IPS-18a (cell line): ENCODE measurements around the gene ALG14.

Experiments
- H3K27ac ChIP-seq: one replicate; pipeline ENCODE4 v1.5.1; 2013; ENCODE audit warnings: low read length
- H3K27me3 ChIP-seq: one replicate; pipeline ENCODE4 v1.6.1; 2013; ENCODE audit warnings: mild to moderate bottlenecking, low read length; ENCODE audit not compliant: control insufficient read depth, insufficient read depth
- H3K36me3 ChIP-seq: one replicate; pipeline ENCODE4 v1.6.1; 2013; ENCODE audit warnings: low read depth, low read length; ENCODE audit not compliant: control insufficient read depth
- H3K4me1 ChIP-seq: one replicate; pipeline ENCODE4 v1.6.1; 2013; ENCODE audit warnings: low read depth, low read length; ENCODE audit not compliant: control insufficient read depth
- H3K4me3 ChIP-seq: one replicate; pipeline ENCODE4 v1.5.1; 2013; ENCODE audit warnings: low read length
- H3K9ac ChIP-seq: one replicate; pipeline ENCODE4 v1.6.1; 2013; ENCODE audit warnings: mild to moderate bottlenecking, low read length, moderate library complexity
- H3K9me3 ChIP-seq: one replicate; pipeline ENCODE4 v1.6.1; 2013; ENCODE audit warnings: low read depth, low read length; ENCODE audit not compliant: control insufficient read depth

ALG14 gene

DNA sequence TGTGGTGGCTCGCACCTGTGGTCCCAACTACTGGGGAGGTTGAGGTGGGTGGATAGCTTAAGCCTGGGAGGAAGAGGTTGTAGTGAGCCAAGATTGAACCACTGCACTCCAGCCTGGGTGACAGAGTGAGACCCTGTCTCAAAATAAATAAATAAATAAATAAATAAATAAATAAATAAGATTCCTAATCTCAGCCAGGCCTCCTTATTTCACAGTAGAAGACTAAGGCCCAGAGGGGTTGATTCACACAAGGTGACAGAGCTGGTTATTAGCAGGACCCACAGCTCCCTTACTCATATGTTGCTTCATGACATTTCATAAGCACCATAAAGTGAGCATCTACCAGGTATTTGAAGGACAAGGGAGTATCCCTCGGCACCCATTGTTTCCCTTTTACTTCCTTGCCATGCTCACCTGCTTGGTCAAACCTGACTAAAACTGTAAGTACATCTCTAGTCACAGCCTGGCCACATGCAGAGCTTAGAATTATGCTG is 32.7 kb downstream of the ALG14 start:
- H3K27ac ChIP-seq, result no peak overlapping the region
- no peak overlapping the region for H3K9ac ChIP-seq
- peaks cover 3% of the 10 kb centered on the region for H3K4me1 ChIP-seq
- H3K27me3 ChIP-seq, result no peaks in the 10 kb centered on the region
- no peaks in the 10 kb centered on the region for H3K36me3 ChIP-seq
- no peak overlapping the region for H3K4me3 ChIP-seq
- no peaks in the 10 kb centered on the region for H3K9me3 ChIP-seq

DNA sequence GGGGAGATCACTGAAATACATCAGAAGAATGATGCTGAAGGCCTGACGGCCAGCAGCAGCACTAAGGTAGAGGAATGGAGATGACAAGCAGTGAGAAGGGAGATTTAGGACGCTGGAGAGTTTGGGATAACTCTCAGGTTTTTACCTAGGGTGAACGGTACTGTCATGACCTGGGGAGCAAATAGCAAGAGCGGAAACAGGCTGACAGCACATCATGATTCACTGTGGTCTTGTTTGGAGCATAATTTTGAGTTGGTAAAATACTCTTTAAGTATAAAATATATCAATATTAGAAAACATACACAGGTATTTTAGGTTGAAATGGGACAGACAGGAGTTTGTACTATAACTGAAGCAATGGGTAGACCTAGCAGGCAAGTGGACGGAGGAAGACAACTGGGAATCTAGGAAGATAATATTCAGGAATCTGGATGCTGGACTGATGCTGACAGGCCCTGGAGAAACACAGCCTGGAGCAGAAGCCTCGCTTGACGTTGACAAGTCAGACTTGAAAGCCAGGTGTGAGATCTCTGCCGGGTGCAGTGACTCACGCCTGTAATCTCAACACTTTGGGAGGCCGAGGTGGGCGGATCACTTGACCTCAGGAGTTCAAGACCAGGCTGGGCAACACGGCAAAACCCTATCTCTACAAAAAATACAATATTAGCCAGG is 33.3 kb downstream of the ALG14 start:
- no peaks in the 10 kb centered on the region for H3K9me3 ChIP-seq
- H3K36me3 ChIP-seq, result no peaks in the 10 kb centered on the region
- no peak overlapping the region for H3K4me3 ChIP-seq
- H3K4me1 ChIP-seq, result peaks cover 3% of the 10 kb centered on the region
- H3K27me3 ChIP-seq, result no peaks in the 10 kb centered on the region
- H3K9ac ChIP-seq, result no peak overlapping the region
- H3K27ac ChIP-seq, result no peak overlapping the region

DNA sequence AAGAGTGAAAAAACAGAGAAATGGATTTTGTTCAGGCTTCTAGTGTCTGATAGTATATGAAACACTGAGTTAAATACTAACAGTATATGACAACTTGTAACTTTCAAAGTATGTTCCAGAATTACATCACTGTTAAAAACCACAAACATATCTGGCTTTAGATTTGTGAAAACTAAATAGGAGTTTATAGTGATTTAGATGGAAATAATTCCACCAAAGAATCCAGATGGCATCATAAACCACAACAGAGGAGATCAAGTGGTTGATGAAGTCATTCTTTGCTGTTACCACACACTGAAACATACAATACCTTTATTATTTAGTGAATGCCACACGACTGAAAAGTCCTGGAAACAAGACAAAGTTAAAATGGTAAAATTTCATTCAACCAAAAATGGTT is 37.2 kb downstream of the ALG14 start:
- no peak overlapping the region for H3K9ac ChIP-seq
- H3K27me3 ChIP-seq, result no peaks in the 10 kb centered on the region
- no peaks in the 10 kb centered on the region for H3K9me3 ChIP-seq
- H3K4me3 ChIP-seq, result no peak overlapping the region
- H3K27ac ChIP-seq, result no peak overlapping the region
- H3K4me1 ChIP-seq, result no peaks in the 10 kb centered on the region
- H3K36me3 ChIP-seq, result no peaks in the 10 kb centered on the region

DNA sequence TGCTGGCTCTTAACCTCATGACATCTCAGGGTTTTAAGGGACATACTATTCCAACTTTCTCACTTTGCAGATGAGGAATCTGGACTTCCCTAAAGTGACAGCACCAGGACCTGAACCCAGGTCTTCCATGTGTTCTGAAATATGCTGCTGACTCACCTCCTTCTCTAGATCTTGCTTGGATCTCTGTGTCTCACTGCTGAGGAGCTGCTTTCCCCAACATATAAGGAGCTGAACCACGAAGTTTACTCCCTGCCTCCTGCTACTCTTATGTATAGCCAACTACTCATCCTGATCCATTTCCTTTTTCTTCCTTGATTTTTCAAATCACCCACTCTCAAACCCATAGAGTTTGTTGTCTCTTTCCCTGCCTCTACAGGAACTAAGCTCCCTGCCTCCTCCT is 38.2 kb downstream of the ALG14 start:
- no peaks in the 10 kb centered on the region for H3K36me3 ChIP-seq
- H3K27me3 ChIP-seq, result no peaks in the 10 kb centered on the region
- H3K4me1 ChIP-seq, result no peaks in the 10 kb centered on the region
- H3K9me3 ChIP-seq, result no peaks in the 10 kb centered on the region
- H3K27ac ChIP-seq, result no peak overlapping the region
- H3K9ac ChIP-seq, result no peak overlapping the region
- H3K4me3 ChIP-seq, result no peak overlapping the region

DNA sequence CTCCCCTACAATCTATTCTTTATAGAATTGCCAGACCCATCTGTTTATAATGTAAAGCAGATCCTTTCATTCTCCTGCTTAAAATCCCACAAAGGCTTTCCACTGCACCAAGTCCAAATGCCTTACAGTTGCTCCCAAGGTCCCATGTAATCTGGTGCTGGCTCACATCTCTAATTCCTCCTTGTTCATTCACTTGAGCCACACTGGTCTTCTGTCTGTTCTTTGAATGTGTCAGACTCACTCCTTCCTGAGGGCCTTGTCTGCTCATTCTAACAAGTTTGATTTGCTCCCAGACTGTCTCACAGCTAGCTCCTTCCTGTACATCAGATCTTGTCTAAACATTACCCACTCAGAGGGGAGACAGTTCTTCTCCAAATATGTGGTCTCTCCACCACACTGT is 38.9 kb downstream of the ALG14 start:
- no peaks in the 10 kb centered on the region for H3K4me1 ChIP-seq
- H3K4me3 ChIP-seq, result no peak overlapping the region
- H3K27me3 ChIP-seq, result no peaks in the 10 kb centered on the region
- no peak overlapping the region for H3K9ac ChIP-seq
- H3K27ac ChIP-seq, result no peak overlapping the region
- H3K9me3 ChIP-seq, result peaks cover 3% of the 10 kb centered on the region
- no peaks in the 10 kb centered on the region for H3K36me3 ChIP-seq

DNA sequence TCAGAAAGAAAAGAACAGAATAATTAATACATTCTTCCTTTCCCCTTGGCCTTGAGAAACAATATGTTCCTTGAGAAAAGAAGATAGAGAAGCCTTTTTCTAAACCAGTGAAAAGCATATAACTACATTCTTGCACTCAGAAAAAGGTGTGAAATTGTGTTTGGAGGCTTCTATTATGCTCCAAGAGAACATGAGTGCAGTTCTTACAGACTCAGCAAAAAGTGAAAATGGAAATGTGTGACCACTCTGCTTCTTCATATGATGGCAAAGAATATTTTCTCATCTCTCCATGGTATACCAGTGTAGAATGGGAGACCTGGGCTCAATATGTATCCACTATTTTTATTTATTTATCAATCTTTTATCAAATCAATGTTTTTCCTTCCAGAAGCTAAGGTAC is 43.2 kb downstream of the ALG14 start:
- Histone ChIP-seq H3K27me3 (no peaks in the 10 kb centered on the region), H3K9ac (no peak overlapping the region), H3K9me3 (peaks cover 5% of the 10 kb centered on the region), H3K4me1 (no peaks in the 10 kb centered on the region), H3K27ac (no peak overlapping the region), H3K4me3 (no peak overlapping the region), H3K36me3 (no peaks in the 10 kb centered on the region)

DNA sequence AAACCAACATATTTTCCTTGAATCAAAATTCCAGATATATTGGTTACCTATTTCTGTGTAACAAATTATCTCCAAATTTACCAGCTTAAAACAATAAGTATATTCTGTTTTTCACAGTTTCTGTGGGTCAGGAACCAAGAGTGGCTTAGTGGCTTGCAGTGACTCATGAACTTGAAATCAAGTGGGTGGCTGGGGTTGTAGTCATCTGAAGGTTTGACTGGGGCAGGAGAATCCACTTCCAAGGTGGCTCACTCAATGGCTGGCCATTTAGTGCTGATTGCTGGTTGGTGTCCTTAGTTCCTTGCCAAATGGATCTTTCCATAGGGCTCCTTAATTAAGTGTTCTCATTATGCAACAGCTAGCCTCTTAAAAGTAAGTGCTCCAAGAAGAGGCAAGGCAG is 43.8 kb downstream of the ALG14 start:
- Histone ChIP-seq H3K9ac (no peak overlapping the region), H3K9me3 (peaks cover 5% of the 10 kb centered on the region), H3K4me3 (no peak overlapping the region), H3K27ac (no peak overlapping the region), H3K36me3 (no peaks in the 10 kb centered on the region), H3K27me3 (no peaks in the 10 kb centered on the region), H3K4me1 (no peaks in the 10 kb centered on the region)

DNA sequence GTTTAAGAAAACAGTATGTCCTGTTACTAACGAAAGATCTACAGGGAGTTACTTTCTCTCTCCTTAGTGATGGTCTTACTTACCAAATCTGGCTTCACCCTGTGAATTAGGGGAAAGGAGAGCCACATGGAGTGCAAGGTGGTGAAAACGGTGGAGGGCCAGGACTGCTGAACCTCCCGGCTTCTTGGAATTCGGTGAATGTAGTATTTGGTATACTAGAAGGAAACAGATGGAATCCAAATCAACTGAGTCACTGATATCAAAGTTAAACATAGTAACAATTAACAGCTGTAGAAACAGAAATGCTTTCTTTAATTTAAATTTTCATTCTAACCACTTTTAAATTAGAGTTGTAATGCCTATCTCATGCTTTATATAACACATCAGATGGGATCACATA is 45.7 kb downstream of the ALG14 start:
- Histone ChIP-seq H3K9ac (no peak overlapping the region), H3K4me1 (no peaks in the 10 kb centered on the region), H3K27ac (no peak overlapping the region), H3K27me3 (no peaks in the 10 kb centered on the region), H3K36me3 (no peaks in the 10 kb centered on the region), H3K9me3 (peaks cover 5% of the 10 kb centered on the region), H3K4me3 (no peak overlapping the region)

DNA sequence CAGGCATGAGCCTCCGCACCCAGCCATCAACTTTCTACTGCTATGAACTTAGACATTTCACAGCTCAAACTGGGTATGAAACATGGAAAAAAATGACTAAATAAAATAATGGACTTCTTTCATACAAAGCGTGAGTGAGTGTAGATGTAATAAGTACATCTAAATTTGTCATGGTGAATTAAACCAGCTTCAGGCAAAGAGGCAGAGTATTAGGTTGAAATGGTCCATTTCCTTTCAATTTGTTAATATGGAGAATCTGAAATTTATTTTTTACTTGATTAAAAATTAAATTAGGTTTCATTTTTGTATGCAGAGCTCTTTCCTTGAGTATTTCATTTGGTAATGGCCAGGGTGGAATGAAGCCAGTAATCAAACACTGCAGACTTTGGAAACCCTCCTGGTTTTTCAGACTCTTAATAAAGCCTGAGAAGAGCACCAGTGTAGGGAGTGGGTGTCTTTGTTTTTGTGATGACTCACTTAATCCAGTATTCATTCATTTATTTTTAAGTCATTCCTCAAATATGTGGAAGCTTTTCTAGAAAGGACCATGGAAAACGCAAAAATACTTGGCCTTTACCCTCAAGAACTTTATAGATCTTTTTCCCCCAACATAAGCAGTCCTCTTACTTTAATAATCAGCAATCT is 49.2 kb downstream of the ALG14 start:
- no peaks in the 10 kb centered on the region for H3K36me3 ChIP-seq
- no peaks in the 10 kb centered on the region for H3K27me3 ChIP-seq
- no peak overlapping the region for H3K4me3 ChIP-seq
- no peaks in the 10 kb centered on the region for H3K9me3 ChIP-seq
- H3K4me1 ChIP-seq, result peaks cover 4% of the 10 kb centered on the region
- H3K27ac ChIP-seq, result no peak overlapping the region
- H3K9ac ChIP-seq, result no peak overlapping the region

DNA sequence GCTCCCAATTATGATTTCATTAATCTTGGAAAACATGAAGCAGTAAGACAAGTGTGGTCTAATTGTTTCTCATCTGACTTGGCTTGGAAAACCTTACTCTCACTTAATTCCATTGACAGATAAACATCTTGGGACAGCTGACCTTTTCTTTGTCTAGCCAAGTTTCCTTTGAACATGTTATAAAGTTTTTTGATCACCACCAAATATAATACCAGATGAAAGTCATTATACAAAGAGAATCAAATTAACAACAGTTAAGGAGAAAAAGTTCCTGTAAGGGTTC is 50.2 kb downstream of the ALG14 start:
- Histone ChIP-seq H3K27me3 (no peaks in the 10 kb centered on the region), H3K4me3 (no peak overlapping the region), H3K9ac (no peak overlapping the region), H3K9me3 (no peaks in the 10 kb centered on the region), H3K4me1 (peaks cover 4% of the 10 kb centered on the region), H3K27ac (no peak overlapping the region), H3K36me3 (no peaks in the 10 kb centered on the region)

DNA sequence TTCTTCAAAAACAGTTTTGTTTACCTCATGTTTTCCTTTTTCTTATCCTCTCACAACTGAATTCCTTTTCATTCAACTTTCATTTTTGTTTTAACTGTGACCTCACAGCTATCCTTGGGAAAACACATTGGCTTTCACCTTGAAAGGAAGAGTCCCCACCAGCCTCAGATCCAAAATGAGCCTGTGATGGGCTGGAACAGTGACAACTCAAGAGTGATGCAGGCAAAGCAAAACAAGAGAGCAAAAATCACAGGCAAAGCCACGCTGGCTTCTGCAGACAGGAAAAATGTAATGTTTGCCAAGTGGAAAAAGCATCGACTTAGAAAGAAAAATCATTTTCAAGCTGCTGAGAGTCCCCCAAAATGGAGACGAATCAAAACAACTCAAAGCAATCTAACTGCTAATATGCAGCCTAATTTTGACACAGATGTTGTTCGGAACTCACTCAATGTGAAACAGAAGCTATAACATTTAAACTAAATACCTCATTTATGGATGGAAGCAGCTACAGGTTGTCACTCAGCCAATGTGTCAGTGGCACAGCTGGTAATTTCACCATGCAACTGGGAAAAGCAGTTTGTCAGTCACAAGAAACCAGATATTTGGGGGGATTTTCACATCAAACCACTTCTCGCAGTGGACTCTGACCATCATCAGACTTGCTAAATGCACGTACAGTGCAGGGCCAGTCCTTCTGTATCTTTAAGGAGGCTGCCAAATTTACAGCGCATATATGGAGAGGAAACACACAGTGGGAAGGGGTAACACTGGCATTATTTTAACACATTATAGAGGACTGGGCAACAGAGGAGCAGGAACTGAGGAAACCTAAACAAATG is 50.7 kb downstream of the ALG14 start:
- H3K36me3 ChIP-seq, result no peaks in the 10 kb centered on the region
- H3K4me3 ChIP-seq, result no peak overlapping the region
- H3K27me3 ChIP-seq, result no peaks in the 10 kb centered on the region
- H3K9me3 ChIP-seq, result no peaks in the 10 kb centered on the region
- H3K27ac ChIP-seq, result no peak overlapping the region
- peaks cover 4% of the 10 kb centered on the region for H3K4me1 ChIP-seq
- no peak overlapping the region for H3K9ac ChIP-seq
